NCI-H345 (cell line): ENCODE data around the gene TNIK.

ENCODE experiments used
- DNase-seq: peaks from one replicate; lab custom pipeline; 2025; lab: John Stamatoyannopoulos, UW

Gene TNIK

GRCh38 chr3:171459942-171460724, at the start of gene TNIK:
Gene TNIK, minus strand, starts transcription at chr3:171460405. Its CDS starts 342 bp downstream, at chr3:171460063.
- DNase-seq: peak; percentile 30

- no peak for DNase-seq
These were observed 48.5 kb upstream of the TNIK start for GRCh38 chr3:171508676-171509075.

- no peak for DNase-seq
These were observed 48.0 kb upstream of the TNIK start for GRCh38 chr3:171508206-171508605.

GRCh38 chr3:171506743-171507319, 46.6 kb upstream of the TNIK start:
- no peak for DNase-seq

GRCh38 chr3:171505822-171506333, 45.7 kb upstream of the TNIK start:
- DNase-seq: no peak

GRCh38 chr3:171504376-171504775, 44.2 kb upstream of the TNIK start:
- DNase-seq: no peak

GRCh38 chr3:171503817-171504216, 43.6 kb upstream of the TNIK start:
- no peak for DNase-seq

GRCh38 chr3:171498921-171499320, 38.7 kb upstream of the TNIK start:
- no peak for DNase-seq

GRCh38 chr3:171497468-171497867, 37.3 kb upstream of the TNIK start:
- no peak for DNase-seq

- DNase-seq: no peak
These were observed 35.2 kb upstream of the TNIK start for GRCh38 chr3:171495413-171495812.

GRCh38 chr3:171494457-171495109, 34.4 kb upstream of the TNIK start:
- DNase-seq: no peak

GRCh38 chr3:171491361-171491760, 31.2 kb upstream of the TNIK start:
- no peak for DNase-seq

- no peak for DNase-seq
These were observed 30.7 kb upstream of the TNIK start for GRCh38 chr3:171490901-171491300.

- DNase-seq: no peak
These were observed 29.1 kb upstream of the TNIK start for GRCh38 chr3:171489348-171489747.

GRCh38 chr3:171488479-171488878, 28.3 kb upstream of the TNIK start:
- no peak for DNase-seq

- DNase-seq: no peak
These were observed 27.2 kb upstream of the TNIK start for GRCh38 chr3:171487382-171487781.

GRCh38 chr3:171485338-171485737, 25.1 kb upstream of the TNIK start:
- DNase-seq: no peak

GRCh38 chr3:171481011-171481410, 20.8 kb upstream of the TNIK start:
- DNase-seq: no peak

GRCh38 chr3:171480526-171480925, 20.3 kb upstream of the TNIK start:
- DNase-seq: no peak

GRCh38 chr3:171476532-171477102, 16.4 kb upstream of the TNIK start:
- DNase-seq: no peak

GRCh38 chr3:171472552-171472951, 12.3 kb upstream of the TNIK start:
- no peak for DNase-seq

- no peak for DNase-seq
These were observed 10.6 kb upstream of the TNIK start for GRCh38 chr3:171470714-171471227.
